ENCODE data around the gene MRGPRX3.

- TF ChIP-seq CTCF (IDR thresholded peaks at IDR 0.05; ENCODE audit: low read length) = peak; percentile 95
- TF ChIP-seq EZH2 (IDR thresholded peaks at IDR 0.05; ENCODE audit: borderline replicate concordance, low read length) = no peak
Observed at GRCh38 chr11:18115360-18116127, 16.8 kb upstream of the MRGPRX3 start.
